Measurements from ENCODE around the gene SNPH.
"Not testable (repeated sequence)": the region's sequence is repeated elsewhere in the genome, so short reads cannot be mapped to it uniquely, and the experiment has no call there.

The SNPH gene

DNA sequence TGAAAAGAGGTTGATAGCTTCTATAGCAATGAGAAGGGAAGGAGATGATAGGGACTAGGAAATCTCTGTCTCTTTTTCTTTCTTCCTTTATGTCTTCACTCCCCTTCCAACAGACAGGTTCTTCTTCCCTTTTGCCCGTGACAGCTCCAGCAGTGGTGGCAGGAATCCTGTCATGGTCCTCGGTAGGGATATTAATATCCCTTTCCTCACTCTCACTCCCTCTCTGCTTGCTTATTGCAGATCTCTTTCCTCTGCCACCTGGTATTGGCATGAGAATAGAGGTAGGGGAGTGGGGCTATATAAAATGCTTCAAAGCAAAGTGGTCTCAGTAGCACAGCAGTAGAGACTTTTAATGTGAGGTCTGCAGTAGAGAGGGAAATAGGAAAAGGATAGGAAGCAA lies 20.5 kb upstream of the SNPH start:
- Histone ChIP-seq H3K4me3 (ENCODE audit: low read depth, low read length) (no peak overlapping the region), H3K36me3 (no peaks in the 10 kb centered on the region), H3K27me3 (no peaks in the 10 kb centered on the region), H3K9me3 (no peaks in the 10 kb centered on the region), H3K4me1 (no peaks in the 10 kb centered on the region)
- DNase-seq = no peak
- TF ChIP-seq CTCF (IDR thresholded peaks at IDR 0.05; ENCODE audit: low read depth, low read length) = no peak

DNA sequence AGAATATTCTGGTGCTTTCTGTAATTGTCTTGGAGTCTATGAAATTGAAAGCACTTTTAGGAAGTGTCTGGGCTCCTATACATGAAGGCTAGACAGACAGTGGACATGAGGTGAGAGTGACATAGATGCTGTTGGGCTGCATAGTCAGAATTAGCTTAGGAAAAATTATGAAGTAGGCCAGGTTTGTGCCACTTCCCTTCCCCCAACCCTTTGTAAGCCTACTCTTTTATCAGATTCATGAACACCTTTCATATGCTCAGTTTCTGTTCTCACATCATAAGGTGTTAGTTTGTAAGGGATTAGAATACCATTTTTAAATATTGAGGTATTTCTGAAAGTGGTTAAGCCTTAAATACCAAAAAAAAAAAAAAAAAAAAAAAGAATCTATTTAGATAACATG lies 18.4 kb upstream of the SNPH start:
- no peaks in the 10 kb centered on the region for H3K4me1 ChIP-seq
- H3K9me3 ChIP-seq = no peaks in the 10 kb centered on the region
- no peak for DNase-seq
- H3K36me3 ChIP-seq = no peaks in the 10 kb centered on the region
- no peaks in the 10 kb centered on the region for H3K27me3 ChIP-seq
- TF ChIP-seq CTCF (IDR thresholded peaks at IDR 0.05; ENCODE audit: low read depth, low read length) = no peak
- H3K4me3 ChIP-seq (ENCODE audit: low read depth, low read length) = no peak overlapping the region

DNA sequence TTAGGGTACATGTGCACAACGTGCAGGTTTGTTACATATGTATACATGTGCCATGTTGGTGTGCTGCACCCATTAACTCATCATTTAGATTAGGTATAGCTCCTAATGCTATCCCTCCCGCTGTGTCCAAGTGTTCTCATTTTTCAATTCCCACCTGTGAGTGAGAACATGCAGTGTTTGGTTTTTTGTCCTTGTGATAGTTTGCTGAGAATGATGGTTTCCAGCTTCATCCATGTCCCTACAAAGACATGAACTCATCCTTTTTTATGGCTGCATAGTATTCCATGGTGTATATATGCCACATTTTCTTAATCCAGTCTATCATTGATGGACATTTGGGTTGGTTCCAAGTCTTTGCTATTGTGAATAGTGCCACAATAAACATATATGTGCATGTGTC lies 15.8 kb upstream of the SNPH start:
- H3K27me3 ChIP-seq; DNase-seq; H3K9me3 ChIP-seq; H3K4me1 ChIP-seq; H3K36me3 ChIP-seq; H3K4me3 ChIP-seq (ENCODE audit: low read depth, low read length): not testable (repeated sequence)

DNA sequence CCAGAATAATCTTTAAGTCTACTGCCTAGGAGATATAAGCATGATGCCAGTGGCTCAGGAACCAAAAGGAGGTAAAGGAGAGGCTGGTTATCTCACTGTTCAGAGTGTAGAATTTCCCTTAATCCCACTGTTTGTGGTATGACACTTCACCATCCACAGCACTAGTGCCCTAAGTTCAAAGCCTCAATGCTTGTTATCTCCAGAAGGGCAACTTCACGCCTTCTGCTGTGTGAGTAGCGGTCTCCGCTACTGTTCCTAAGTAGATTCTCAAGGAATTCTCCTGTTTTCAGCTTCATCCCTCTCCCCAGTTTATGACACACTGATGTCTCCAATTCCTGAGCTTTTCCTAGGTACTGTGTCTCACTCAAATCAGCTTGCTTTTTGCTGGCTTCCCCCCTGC lies 13.7 kb upstream of the SNPH start:
- TF ChIP-seq CTCF (IDR thresholded peaks at IDR 0.05; ENCODE audit: low read depth, low read length) = no peak
- Histone ChIP-seq H3K4me3 (ENCODE audit: low read depth, low read length) (no peak overlapping the region), H3K27me3 (no peaks in the 10 kb centered on the region), H3K36me3 (no peaks in the 10 kb centered on the region), H3K4me1 (no peaks in the 10 kb centered on the region), H3K9me3 (no peaks in the 10 kb centered on the region)
- DNase-seq = no peak

DNA sequence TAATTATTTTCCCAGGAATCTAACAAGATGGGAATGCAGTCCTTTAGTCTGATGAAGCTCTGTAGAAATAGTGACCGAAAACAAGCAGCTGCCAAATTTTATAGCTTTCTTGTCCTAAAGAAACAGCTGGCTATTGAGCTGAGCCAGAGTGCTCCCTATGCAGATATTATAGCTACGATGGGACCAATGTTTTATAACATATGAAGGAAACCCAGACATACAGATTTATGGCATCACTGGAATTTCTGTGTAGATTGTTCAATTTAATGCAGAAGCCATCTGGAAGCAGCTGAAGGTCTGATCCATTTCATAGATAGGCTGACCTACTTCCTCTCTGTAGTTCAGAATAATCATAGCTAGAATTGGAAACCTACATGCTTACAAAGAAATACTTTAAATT lies 11.8 kb upstream of the SNPH start:
- no peaks in the 10 kb centered on the region for H3K36me3 ChIP-seq
- H3K4me1 ChIP-seq = no peaks in the 10 kb centered on the region
- DNase-seq = no peak
- H3K9me3 ChIP-seq = no peaks in the 10 kb centered on the region
- no peak for TF ChIP-seq CTCF (IDR thresholded peaks at IDR 0.05; ENCODE audit: low read depth, low read length)
- no peaks in the 10 kb centered on the region for H3K27me3 ChIP-seq
- H3K4me3 ChIP-seq (ENCODE audit: low read depth, low read length) = no peak overlapping the region

DNA sequence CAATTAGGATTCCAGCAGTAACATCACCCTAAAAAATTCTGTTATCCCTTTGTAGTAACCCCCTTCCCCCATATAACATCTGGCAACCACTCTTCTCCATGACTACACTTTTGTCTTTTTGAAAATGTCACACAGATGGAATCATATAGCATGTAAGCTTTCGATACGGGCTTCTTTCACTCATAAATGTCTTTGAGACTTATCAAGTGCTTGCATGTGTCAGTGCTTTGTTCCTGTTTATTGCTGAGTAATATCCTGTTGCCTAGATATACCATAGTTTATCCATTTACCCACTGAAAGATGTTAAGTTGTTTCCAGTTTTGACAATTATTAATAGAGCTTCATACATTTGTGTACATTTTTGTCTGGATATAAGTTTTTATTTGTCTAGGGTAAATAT lies 10.4 kb upstream of the SNPH start:
- Histone ChIP-seq H3K4me3 (ENCODE audit: low read depth, low read length) (no peak overlapping the region), H3K36me3 (no peaks in the 10 kb centered on the region), H3K27me3 (no peaks in the 10 kb centered on the region), H3K4me1 (no peaks in the 10 kb centered on the region), H3K9me3 (no peaks in the 10 kb centered on the region)
- DNase-seq = no peak
- no peak for TF ChIP-seq CTCF (IDR thresholded peaks at IDR 0.05; ENCODE audit: low read depth, low read length)

DNA sequence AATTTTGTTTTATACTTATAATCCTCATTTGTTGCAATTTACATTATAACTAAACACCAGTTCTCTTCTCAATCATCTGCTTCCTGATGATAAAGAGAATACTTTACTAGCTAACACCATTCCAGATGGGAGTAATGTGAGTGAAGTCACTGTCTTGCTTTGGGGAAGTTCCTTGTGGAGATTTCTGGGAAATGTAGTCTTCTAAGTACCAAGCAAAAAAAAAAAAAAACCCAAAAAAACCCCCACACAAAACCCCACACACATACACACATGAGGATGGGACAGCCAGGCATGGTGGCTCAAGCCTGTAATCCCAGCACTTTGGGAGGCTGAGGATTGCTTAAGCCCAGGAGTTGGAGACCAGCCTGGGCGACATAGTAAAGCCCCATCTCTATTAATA lies 2.2 kb upstream of the SNPH start:
- Histone ChIP-seq H3K36me3 (no peaks in the 10 kb centered on the region), H3K9me3 (no peaks in the 10 kb centered on the region), H3K27me3 (no peaks in the 10 kb centered on the region), H3K4me1 (no peaks in the 10 kb centered on the region), H3K4me3 (ENCODE audit: low read depth, low read length) (no peak overlapping the region)
- TF ChIP-seq CTCF (IDR thresholded peaks at IDR 0.05; ENCODE audit: low read depth, low read length) = no peak
- DNase-seq = no peak
